HEK293T (cell line): ENCODE measurements around the gene KCNA2.

Experiments used
- BHLHE40 ChIP-seq: fragments of 450-650 bp; IDR thresholded peaks from 2 replicates; pipeline ENCODE4 v1.6.1; 2016; ENCODE audit warnings: mild to moderate bottlenecking, moderate library complexity, borderline replicate concordance
- CTBP1 ChIP-seq: fragments of 450-650 bp; IDR thresholded peaks from 2 replicates; pipeline ENCODE4 v1.6.1; 2016; ENCODE audit warnings: borderline replicate concordance
- FOXA1 ChIP-seq: fragments of 450-650 bp; IDR thresholded peaks from 2 replicates; pipeline ENCODE4 v1.6.1; 2016; ENCODE audit warnings: mild to moderate bottlenecking
- FOXK2 ChIP-seq: fragments of 450-650 bp; IDR thresholded peaks from 2 replicates; pipeline ENCODE4 v1.6.1; 2016; ENCODE audit warnings: mild to moderate bottlenecking
- FOXM1 ChIP-seq: fragments of 450-650 bp; IDR thresholded peaks from 2 replicates; pipeline ENCODE4 v1.6.1; 2017; ENCODE audit warnings: mild to moderate bottlenecking, borderline replicate concordance
- HDGF ChIP-seq: fragments of 450-650 bp; IDR thresholded peaks from 2 replicates; pipeline ENCODE4 v1.6.1; 2017; ENCODE audit warnings: antibody characterized with exemption, borderline replicate concordance
- L3MBTL2 ChIP-seq: fragments of 450-650 bp; conservative IDR thresholded peaks from 2 replicates; pipeline ENCODE4 v1.6.1; 2016; ENCODE audit warnings: mild to moderate bottlenecking
- LEF1 ChIP-seq: fragments of 450-650 bp; IDR thresholded peaks from 2 replicates; pipeline ENCODE4 v1.6.1; 2017; ENCODE audit warnings: mild to moderate bottlenecking, borderline replicate concordance
- NFRKB ChIP-seq: fragments of 450-650 bp; IDR thresholded peaks from 2 replicates; pipeline ENCODE4 v1.6.1; 2016; ENCODE audit warnings: mild to moderate bottlenecking, moderate library complexity
- PKNOX1 ChIP-seq: fragments of 450-650 bp; IDR thresholded peaks from 2 replicates; pipeline ENCODE4 v1.6.1; 2016
- SP1 ChIP-seq: fragments of 450-650 bp; IDR thresholded peaks from 2 replicates; pipeline ENCODE4 v1.6.1; 2017
- SUZ12 ChIP-seq: fragments of 450-650 bp; IDR thresholded peaks from 2 replicates; pipeline ENCODE4 v1.6.1; 2016; ENCODE audit warnings: mild to moderate bottlenecking
- TARDBP ChIP-seq: fragments of 450-650 bp; IDR thresholded peaks from 2 replicates; pipeline ENCODE4 v1.6.1; 2016
- ZNF384 ChIP-seq: fragments of 450-650 bp; IDR thresholded peaks from 2 replicates; pipeline ENCODE4 v1.6.1; 2016

- TF ChIP-seq SP1, result no peak
- no peak for TF ChIP-seq FOXA1
- no peak for TF ChIP-seq SUZ12
- no peak for TF ChIP-seq FOXM1
- TF ChIP-seq ZNF384, result no peak
- no peak for TF ChIP-seq L3MBTL2
- TF ChIP-seq FOXK2, result no peak
- TF ChIP-seq NFRKB, result no peak
- no peak for TF ChIP-seq LEF1
- no peak for TF ChIP-seq BHLHE40
- TF ChIP-seq CTBP1, result no peak
- TF ChIP-seq TARDBP, result no peak
- TF ChIP-seq PKNOX1, result no peak
- no peak for TF ChIP-seq HDGF
These were observed 61.4 kb downstream of the KCNA2 start for GRCh38 chr1:110544753-110545152.
